Measurements from ENCODE around the gene ZNF844. TPM values are rescaled to one million over a fixed set of nuclear protein-coding genes. Genes with fewer than 3 reads are reported as not detected.
"Not testable (repeated sequence)": the region's sequence is repeated elsewhere in the genome, so short reads cannot be mapped to it uniquely, and the experiment has no call there.

The ZNF844 gene
- total RNA-seq, 1 donor from 2014 or later, result 1.6 TPM

DNA sequence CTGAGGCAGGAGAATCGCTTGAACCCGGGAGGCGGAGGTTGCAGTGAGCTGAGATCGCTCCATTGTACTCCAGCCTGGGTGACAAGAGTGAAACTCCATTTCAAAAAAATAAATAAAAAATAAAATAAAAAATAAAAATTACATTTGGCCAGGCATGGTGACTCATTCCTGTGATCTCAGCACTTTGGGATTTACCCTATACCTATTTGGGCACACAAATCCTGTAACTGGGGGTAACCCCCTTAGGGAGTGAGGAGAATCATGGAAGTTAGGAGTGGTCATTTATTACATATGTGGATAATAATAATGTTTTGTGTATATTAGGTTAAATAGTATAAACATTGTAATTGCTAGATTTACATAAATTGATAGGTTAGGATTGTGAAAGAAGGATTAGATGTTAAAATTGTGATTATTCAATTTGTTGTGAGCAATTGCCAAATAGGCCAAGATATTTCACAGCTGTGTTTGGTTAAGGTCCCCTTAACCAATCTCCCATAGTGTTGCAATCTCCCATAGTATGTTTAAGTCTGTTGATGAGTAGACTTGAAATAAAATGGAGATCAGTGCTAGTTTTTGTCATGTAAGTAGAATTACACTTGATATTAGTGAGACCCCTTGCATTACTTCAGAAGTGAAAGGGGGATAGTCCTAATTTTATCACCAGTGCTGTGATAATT, 30.7 kb downstream of the ZNF844 start:
- no peak overlapping the region for H3K4me3 ChIP-seq (ENCODE audit: low read depth, low read length)
- FAIRE-seq, result no peak
- H3K27me3 ChIP-seq (ENCODE audit: control insufficient read depth, insufficient read depth, low read length), result no peaks in the 10 kb centered on the region
- DNase-seq (ENCODE audit: low read depth), result peak; percentile 19
- no peaks in the 10 kb centered on the region for H3K36me3 ChIP-seq (ENCODE audit: control insufficient read depth, insufficient read depth, low read length)
- TF ChIP-seq, protein P1, sequence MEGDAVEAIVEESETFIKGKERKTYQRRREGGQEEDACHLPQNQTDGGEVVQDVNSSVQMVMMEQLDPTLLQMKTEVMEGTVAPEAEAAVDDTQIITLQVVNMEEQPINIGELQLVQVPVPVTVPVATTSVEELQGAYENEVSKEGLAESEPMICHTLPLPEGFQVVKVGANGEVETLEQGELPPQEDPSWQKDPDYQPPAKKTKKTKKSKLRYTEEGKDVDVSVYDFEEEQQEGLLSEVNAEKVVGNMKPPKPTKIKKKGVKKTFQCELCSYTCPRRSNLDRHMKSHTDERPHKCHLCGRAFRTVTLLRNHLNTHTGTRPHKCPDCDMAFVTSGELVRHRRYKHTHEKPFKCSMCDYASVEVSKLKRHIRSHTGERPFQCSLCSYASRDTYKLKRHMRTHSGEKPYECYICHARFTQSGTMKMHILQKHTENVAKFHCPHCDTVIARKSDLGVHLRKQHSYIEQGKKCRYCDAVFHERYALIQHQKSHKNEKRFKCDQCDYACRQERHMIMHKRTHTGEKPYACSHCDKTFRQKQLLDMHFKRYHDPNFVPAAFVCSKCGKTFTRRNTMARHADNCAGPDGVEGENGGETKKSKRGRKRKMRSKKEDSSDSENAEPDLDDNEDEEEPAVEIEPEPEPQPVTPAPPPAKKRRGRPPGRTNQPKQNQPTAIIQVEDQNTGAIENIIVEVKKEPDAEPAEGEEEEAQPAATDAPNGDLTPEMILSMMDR (IDR thresholded peaks at IDR 0.05; ENCODE audit: insufficient read depth, low read length, severe bottlenecking), result no peak

DNA sequence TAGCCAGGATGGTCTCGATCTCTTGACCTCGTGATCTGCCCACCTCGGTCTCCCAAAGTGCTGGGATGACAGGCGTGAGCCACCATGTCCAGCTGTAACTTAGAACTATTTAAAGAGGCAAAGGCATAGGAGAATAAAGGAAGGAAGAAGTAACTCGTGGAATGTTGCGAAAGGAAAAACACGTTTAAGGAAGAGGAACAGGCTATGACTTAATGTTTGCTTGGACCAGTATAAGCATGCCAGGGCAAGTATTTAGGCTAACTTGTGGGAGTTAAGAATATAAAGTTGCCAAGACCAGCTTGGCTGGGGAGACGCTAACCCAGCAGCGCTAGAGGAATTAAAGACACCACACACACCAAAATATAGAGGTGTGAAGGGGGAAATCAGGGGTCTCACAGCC, 33.5 kb downstream of the ZNF844 start:
- no peak for FAIRE-seq
- Histone ChIP-seq H3K4me3 (ENCODE audit: low read depth, low read length) (no peak overlapping the region), H3K27me3 (ENCODE audit: control insufficient read depth, insufficient read depth, low read length) (no peaks in the 10 kb centered on the region), H3K36me3 (ENCODE audit: control insufficient read depth, insufficient read depth, low read length) (no peaks in the 10 kb centered on the region)
- DNase-seq (ENCODE audit: low read depth), result peak; percentile 73
- TF ChIP-seq, protein P1 (IDR thresholded peaks at IDR 0.05; ENCODE audit: insufficient read depth, low read length, severe bottlenecking), result no peak

DNA sequence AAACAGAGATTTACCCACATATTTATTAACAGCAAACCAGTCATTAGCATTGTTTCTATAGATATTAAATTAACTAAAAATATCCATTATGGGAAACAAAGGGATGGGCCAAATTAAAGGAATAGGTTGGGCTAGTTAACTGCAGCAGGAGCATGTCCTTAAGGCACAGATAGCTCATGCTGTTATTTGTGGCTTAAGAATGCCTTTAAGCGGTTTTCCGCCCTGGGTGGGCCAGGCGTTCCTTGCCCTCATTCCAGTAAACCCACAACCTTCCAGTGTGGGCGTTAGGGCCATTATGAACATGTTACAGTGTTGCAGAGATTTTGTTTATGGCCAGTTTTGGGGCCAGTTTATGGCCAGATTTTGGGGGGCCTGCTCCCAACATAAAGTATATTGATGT, 39.4 kb downstream of the ZNF844 start:
- H3K4me3 ChIP-seq (ENCODE audit: low read depth, low read length); DNase-seq (ENCODE audit: low read depth); FAIRE-seq; H3K27me3 ChIP-seq (ENCODE audit: control insufficient read depth, insufficient read depth, low read length); H3K36me3 ChIP-seq (ENCODE audit: control insufficient read depth, insufficient read depth, low read length): not testable (repeated sequence)

DNA sequence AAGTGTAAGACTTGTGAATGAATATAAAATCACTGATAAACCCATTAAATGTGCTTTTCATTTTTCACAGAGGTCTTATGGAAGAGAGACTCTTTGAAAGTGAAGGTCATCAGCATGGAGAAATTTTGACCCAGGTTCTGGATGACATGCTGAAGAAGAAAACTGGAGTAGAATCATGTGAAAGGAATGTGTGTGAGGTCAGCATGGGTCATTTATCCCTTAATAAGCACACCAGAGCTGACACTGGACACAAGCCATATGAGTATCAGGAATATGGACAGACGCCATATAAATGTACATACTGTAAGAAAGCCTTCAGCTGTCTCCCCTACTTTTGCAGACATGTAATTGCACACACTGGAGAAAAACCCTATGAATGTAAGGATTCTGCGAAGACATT, 46.6 kb downstream of the ZNF844 start:
- Histone ChIP-seq H3K27me3 (ENCODE audit: control insufficient read depth, insufficient read depth, low read length) (no peaks in the 10 kb centered on the region), H3K36me3 (ENCODE audit: control insufficient read depth, insufficient read depth, low read length) (no peaks in the 10 kb centered on the region), H3K4me3 (ENCODE audit: low read depth, low read length) (no peak overlapping the region)
- FAIRE-seq (no peak), DNase-seq (ENCODE audit: low read depth) (no peak)
- TF ChIP-seq, protein P1 (IDR thresholded peaks at IDR 0.05; ENCODE audit: insufficient read depth, low read length, severe bottlenecking), result no peak

DNA sequence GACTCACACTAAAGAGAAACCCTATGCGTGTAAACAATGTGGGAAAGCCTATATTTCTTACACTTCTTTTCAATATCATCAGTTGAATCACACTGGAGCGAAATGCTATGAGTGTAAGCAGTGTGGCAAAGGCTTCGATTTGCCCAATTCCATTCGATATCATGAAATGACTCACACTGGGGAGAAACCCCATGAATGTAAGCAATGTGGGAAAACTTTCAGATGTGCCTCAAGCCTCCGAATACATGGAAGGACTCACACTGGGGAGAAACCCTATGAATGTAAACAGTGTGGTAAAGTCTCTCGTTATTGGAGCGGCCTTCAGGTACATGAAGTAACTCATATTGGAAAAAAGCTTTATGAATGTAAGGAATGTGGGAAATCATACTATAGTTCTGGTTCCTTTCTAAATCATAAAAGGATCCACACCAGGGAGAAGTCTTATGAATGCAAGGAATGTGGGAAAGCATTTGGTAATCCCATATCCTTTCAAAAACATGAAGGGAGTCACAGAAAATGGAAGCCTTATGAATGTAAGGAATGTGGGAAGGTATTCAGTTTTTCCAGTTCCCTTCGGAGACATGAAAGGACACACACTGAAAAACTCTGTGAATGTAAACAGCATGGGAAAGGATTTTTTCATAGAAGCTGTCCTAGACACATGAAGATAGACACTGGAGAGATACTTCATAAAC, 47.6 kb downstream of the ZNF844 start:
- TF ChIP-seq, protein P1 (IDR thresholded peaks at IDR 0.05; ENCODE audit: insufficient read depth, low read length, severe bottlenecking), result no peak
- DNase-seq (ENCODE audit: low read depth) (no peak), FAIRE-seq (peak; percentile 72)
- H3K36me3 ChIP-seq (ENCODE audit: control insufficient read depth, insufficient read depth, low read length), result no peaks in the 10 kb centered on the region
- no peak overlapping the region for H3K4me3 ChIP-seq (ENCODE audit: low read depth, low read length)
- H3K27me3 ChIP-seq (ENCODE audit: control insufficient read depth, insufficient read depth, low read length), result no peaks in the 10 kb centered on the region

DNA sequence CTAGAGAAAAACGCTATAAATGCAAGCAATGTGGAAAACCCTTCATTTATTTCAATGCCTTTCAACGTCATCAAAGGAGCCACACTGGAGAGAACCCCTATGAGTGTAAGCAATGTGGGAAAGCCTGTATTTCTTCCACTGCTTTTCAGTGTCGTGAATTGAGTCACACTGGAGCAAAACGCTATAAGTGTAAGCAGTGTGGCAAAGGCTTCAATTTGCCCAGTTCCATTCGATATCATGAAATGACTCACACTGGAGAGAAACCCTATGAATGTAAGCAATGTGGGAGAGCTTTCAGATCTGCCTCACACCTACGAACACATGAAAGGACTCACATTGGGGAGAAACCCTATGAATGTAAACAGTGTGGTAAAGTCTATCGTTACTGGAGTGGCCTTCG, 48.2 kb downstream of the ZNF844 start:
- FAIRE-seq, result no peak
- TF ChIP-seq, protein P1 (IDR thresholded peaks at IDR 0.05; ENCODE audit: insufficient read depth, low read length, severe bottlenecking), result no peak

More for the DNA sequence above, 48.2 kb downstream of the ZNF844 start:
- DNase-seq (ENCODE audit: low read depth), result no peak
- H3K36me3 ChIP-seq (ENCODE audit: control insufficient read depth, insufficient read depth, low read length), result no peaks in the 10 kb centered on the region
- no peak overlapping the region for H3K4me3 ChIP-seq (ENCODE audit: low read depth, low read length)
- no peaks in the 10 kb centered on the region for H3K27me3 ChIP-seq (ENCODE audit: control insufficient read depth, insufficient read depth, low read length)

Data from bronchial epithelial cell (primary cell).